Neural crest cell (in vitro differentiated cells): ENCODE measurements around the gene MTAP. TPM values are rescaled to one million over a fixed set of nuclear protein-coding genes. Genes with fewer than 3 reads are reported as not detected.
A peak's percentile ranks its signal among the peaks of the same experiment; 100 is the strongest.

Experiments used
- DNase-seq: peaks from one replicate; pipeline ENCODE4 v3.0.0; 2021; ENCODE audit warnings: low read depth, mixed read lengths, low spot score
- H3K27ac Mint-ChIP-seq: one replicate; pipeline ENCODE4 v1.8.0; 2021; ENCODE audit warnings: mild to moderate bottlenecking, mixed read lengths; ENCODE audit not compliant: unreplicated experiment
- H3K27me3 Mint-ChIP-seq: 2 replicates; pipeline ENCODE4 v1.8.0; 2021; ENCODE audit warnings: low read depth, mild to moderate bottlenecking, mixed read lengths
- H3K36me3 Mint-ChIP-seq: 2 replicates; pipeline ENCODE4 v1.8.0; 2021; ENCODE audit warnings: low read depth, mild to moderate bottlenecking, mixed read lengths
- H3K4me1 Mint-ChIP-seq: 2 replicates; pipeline ENCODE4 v1.8.0; 2021; ENCODE audit warnings: mixed read lengths
- H3K4me3 Mint-ChIP-seq: one replicate; pipeline ENCODE4 v1.8.0; 2021; ENCODE audit warnings: mild to moderate bottlenecking, mixed read lengths
- H3K9me3 Mint-ChIP-seq: 2 replicates; pipeline ENCODE4 v1.8.0; 2021; ENCODE audit warnings: mixed read lengths
- CTCF ChIP-seq: fragments of 200-600 bp; sonication (generic); conservative IDR thresholded peaks from 2 replicates; pipeline ENCODE4 v1.5.0; 2021; ENCODE audit warnings: antibody characterized with exemption, mild to moderate bottlenecking
- long read RNA-seq: library from polyadenylated mRNA; unstranded; transcript quantifications from one replicate; pipeline ENCODE4 v2.0.0, GENCODE V29; 2020
- total RNA-seq: library from RNA; stranded (reverse); gene quantifications from 2 replicates; pipeline ENCODE4 v1.2.1, GENCODE V29; 2021

The MTAP gene
- total RNA-seq: 90.1 and 106 TPM in 2 replicates
- long read RNA-seq, full-length matches to known transcripts: 180 of 230 reads
- long read RNA-seq, partial matches to known transcripts: 20 of 230 reads
- long read RNA-seq, other reads (novel, unspliced or antisense): 30 of 230 reads

GRCh38 chr9:21802418-21803000, at the start of gene MTAP:
TSS of gene MTAP (plus strand) at chr9:21802636. CDS start at chr9:21802749, 113 bp downstream.
- H3K9me3 Mint-ChIP-seq: no peaks in the 10 kb centered on the region
- H3K36me3 Mint-ChIP-seq: peaks cover 11% of the 10 kb centered on the region
- no peak for TF ChIP-seq CTCF
- peak within 1 kb of the TSS; percentile 100 for H3K27ac Mint-ChIP-seq
- peak within 1 kb of the TSS; percentile 100 for H3K4me3 Mint-ChIP-seq
- H3K4me1 Mint-ChIP-seq: peaks cover 49% of the 10 kb centered on the region
- DNase-seq: peak; percentile 80
- peaks cover 34% of the 10 kb centered on the region for H3K27me3 Mint-ChIP-seq

GRCh38 chr9:21753523-21753922, 48.9 kb upstream of the MTAP start:
- Mint-ChIP-seq H3K27me3 (no peaks in the 10 kb centered on the region), H3K27ac (no peak overlapping the region), H3K4me1 (peaks cover 15% of the 10 kb centered on the region), H3K36me3 (no peaks in the 10 kb centered on the region), H3K9me3 (no peaks in the 10 kb centered on the region), H3K4me3 (no peak overlapping the region)
- DNase-seq: no peak
- TF ChIP-seq CTCF: no peak

GRCh38 chr9:21754741-21755140, 47.7 kb upstream of the MTAP start:
- no peak for TF ChIP-seq CTCF
- Mint-ChIP-seq H3K36me3 (no peaks in the 10 kb centered on the region), H3K9me3 (no peaks in the 10 kb centered on the region), H3K27ac (no peak overlapping the region), H3K4me1 (peaks cover 15% of the 10 kb centered on the region), H3K27me3 (peaks cover 2% of the 10 kb centered on the region), H3K4me3 (no peak overlapping the region)
- no peak for DNase-seq

GRCh38 chr9:21758540-21758939, 43.9 kb upstream of the MTAP start:
- no peak for DNase-seq
- H3K27ac Mint-ChIP-seq: no peak overlapping the region
- no peaks in the 10 kb centered on the region for H3K9me3 Mint-ChIP-seq
- H3K4me3 Mint-ChIP-seq: no peak overlapping the region
- TF ChIP-seq CTCF: no peak
- H3K4me1 Mint-ChIP-seq: no peaks in the 10 kb centered on the region
- H3K27me3 Mint-ChIP-seq: peaks cover 2% of the 10 kb centered on the region
- peaks cover 3% of the 10 kb centered on the region for H3K36me3 Mint-ChIP-seq

GRCh38 chr9:21761309-21761901, 41.0 kb upstream of the MTAP start:
- DNase-seq: no peak
- peaks cover 3% of the 10 kb centered on the region for H3K36me3 Mint-ChIP-seq
- no peak overlapping the region for H3K27ac Mint-ChIP-seq
- H3K27me3 Mint-ChIP-seq: peaks cover 2% of the 10 kb centered on the region
- H3K4me3 Mint-ChIP-seq: no peak overlapping the region
- peaks cover 2% of the 10 kb centered on the region for H3K9me3 Mint-ChIP-seq
- H3K4me1 Mint-ChIP-seq: peaks cover 18% of the 10 kb centered on the region
- TF ChIP-seq CTCF: no peak
